NCI-H2196 (cell line): Measurements from ENCODE around the gene IL23R.

Source experiments
- DNase-seq: peaks from one replicate; lab custom pipeline; 2025; ENCODE audit not compliant: unreplicated experiment; lab: John Stamatoyannopoulos, UW

Gene IL23R

DNA sequence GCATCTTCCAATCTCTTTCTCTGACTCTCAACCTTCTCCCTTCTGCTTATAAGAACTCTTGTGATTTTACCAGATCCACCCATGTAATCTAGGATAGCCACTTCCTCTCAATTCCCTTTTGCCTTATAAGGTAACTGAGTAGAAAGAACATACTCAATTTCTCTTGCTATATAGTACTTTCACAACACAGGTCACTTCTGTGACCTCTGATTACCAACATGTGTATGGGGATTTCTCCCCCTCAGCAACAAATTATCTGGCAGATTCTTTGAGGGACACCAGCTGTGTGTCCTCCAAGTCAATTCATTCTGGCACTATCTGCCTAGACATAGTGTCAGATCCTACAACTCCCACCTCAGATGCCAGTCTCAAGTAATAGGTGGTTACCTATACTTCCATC lies 62.5 kb downstream of the IL23R start:
- DNase-seq = no peak

DNA sequence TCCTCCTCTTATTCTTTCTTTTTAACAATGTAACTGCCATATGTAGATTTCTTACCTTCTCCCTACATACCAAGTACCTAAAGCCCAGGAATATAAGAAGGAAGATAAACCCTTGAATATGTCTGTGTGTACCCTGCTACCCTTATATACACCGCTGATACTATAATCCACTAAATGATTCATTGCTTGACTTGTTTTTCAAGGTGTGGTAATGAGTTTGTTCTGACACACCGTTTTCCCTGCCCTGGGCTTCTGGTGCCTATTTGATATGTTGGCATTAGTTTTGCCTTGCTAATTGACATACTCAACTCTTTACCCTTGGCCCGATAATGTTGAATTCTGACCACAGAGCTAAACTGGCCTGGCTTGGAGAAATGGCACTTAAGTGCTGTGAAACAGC lies 64.3 kb downstream of the IL23R start:
- DNase-seq = no peak

DNA sequence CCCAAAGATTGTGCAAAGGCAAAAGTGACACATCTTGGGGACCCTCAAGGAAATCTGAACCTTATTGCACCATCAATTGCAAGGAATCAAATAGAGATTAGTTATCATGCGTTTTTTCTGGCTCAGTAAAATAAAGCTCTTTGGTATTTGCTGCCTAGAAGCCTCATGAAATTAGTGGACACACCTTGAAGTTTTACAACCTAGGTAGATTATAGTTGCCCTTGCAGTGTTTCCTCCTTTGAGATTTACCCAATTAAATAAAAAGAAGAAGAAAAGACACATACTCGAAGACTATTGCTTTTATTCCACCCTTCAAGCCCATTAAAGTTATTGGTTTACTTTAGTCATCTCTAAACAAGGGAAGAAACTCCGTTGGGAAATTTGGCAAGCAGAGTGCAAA lies 70.0 kb downstream of the IL23R start:
- DNase-seq = no peak

DNA sequence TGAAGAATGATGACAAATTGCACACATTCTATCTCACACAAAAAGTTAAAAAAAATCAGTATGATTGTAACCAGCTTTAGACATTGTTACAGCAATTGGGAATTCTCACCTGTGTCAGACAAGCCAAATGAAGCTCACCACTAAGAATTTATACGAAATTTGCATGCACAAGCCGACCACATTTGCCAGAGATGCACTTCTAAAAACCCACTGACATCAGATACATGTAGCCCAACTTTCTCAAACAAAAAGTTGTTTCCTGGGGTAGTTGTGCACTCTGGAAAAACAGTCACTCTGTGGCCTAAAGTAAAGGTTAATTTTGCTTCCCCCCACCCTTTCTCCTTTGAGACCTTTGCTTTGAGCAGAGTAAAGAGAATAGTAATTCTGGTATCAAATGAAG lies 73.5 kb downstream of the IL23R start:
- DNase-seq = no peak

DNA sequence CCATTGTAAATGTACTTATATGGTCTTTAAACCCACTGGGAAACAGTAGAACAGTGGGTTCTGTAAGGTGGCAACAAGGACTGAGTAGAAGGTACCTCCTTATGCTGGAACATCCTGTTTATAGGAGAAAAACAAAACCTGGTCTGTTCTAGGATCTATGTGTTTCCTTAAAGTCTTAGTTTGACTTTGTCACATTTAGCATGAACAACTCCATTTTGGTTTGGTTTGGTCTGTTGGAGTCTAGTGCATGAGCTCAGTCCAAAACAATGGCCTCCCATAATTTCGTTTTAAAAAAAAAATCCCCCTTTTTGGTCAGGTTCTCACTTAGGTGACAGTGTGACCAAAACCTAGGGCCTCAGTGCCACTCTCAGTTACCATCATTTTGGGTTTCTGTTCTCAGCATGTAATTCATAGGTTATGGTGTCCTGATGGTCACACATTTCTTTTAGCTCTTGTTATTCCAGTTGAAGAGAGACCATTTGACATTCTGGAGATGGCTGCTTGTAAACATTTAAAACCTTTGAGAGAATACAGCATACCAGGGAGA lies 75.0 kb downstream of the IL23R start:
- no peak for DNase-seq

DNA sequence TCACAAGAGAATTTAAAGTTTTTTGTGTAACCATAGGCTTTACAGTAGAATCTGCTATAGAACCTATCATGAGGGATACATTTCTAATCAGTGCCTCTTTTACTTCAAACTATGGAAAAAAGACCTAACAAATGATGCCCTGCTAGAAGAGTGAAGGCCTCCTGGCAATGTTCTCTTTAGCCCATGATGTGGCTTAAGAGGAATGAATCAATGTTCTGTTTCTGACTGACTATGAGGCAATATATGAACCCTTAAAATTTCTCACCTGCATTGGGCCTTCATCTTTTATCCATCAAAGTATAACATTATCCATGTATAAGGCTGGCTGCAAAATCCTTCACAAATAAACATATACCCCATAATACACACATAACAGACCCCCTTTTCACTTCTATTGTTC lies 75.8 kb downstream of the IL23R start:
- no peak for DNase-seq

DNA sequence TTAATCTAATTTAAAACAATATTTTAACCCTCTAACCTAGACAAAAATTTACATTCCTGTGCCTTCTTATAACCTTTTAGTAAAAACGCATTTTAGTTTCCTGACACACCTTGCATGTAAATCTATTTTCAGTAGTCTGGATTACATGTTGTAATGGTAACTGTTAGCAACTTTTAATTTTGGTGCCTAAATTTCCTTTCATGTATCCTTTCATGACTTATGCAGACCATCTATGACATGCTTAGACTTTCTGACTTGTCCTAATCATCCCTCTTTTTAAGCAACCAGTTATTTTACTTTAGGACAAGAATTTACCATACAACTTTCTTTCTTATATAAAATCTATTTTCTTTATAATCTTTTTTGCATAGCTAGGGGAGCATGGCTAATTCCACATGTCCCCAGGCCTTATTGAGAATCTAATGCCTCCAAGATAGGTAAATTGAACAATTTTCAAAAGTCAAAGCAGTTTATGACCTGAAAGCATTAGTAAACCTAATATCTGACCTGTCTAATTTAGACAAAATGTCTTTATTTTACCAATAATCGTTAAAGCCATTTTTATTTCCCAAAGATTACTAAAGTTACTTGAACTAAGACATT lies 83.9 kb downstream of the IL23R start:
- DNase-seq = no peak

DNA sequence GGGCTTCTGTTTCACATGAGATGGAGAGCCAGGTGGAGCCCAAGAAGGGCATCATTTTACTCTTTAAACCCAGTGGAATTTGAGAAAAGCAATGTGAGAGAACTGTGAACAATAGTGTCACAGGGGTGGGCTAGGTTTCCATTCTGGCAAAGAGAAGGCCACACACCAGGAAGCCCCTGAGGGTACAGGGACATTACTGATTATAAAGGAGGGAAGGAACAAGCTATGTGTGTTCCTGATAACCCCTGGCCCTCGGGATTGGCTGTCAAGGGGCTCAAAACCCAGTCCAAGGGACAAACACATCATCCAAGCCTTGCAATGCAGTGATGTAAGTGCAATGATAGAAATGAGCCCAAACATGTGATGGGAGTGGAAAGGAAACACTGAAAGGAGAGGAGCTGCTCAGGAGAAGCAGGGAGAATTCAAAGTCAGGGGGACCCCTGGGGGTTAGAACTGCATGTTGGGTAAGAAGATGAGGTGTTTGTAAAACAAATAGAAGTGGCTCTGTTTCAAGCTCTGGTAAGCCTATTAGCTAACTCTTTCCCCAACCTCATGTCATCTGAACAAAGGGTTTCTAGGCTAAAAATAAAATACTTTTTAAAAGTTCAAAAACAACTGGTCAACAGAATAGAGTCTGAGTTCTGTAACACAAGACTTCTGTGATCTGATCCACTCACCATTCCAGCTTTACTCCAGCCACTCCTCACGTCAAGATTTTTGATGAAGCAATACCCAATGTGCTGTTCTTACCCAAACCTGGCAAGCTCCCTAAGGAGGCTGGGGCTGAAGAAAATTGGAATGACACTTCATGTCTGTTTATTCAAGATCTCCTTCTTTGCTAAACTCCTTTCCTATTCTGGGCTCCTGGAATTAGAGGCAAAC lies 90.3 kb downstream of the IL23R start:
- DNase-seq = no peak

DNA sequence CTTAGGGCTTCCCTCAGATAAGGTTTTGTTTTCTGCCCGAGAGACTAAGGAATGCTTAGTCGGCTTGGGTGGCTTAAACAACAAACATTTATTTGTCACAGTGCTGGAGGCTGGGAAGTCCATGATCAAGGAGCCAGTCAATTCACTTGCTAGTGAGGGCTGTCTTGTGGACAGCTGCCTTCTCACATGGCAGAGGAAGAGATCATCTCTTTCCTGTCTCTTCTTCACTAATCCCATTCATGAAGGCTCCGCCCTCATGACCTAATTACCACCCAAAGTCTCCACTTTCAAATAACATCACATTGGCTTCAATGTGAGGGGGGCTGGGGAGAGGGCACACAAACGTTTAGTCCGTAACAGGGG lies 90.9 kb downstream of the IL23R start:
- DNase-seq = no peak

DNA sequence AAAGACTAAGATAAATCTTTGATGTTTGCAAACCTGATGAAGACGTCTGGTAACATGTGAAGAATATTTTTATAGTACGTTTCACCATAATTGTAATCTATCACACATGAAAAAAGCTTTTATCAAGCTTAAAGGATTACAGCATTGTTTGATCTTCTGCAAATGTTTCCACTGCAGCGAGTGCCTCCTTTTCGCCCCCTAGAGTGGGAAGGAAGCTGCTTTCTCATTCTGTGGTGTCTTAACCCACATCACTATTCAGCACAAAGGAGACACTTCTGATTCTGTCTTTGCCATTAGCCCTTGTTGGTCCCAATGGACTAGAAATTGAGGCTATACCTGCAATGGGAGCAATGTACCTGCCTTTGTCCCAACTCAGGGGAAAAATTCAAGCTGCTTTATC lies 95.4 kb downstream of the IL23R start:
- no peak for DNase-seq

DNA sequence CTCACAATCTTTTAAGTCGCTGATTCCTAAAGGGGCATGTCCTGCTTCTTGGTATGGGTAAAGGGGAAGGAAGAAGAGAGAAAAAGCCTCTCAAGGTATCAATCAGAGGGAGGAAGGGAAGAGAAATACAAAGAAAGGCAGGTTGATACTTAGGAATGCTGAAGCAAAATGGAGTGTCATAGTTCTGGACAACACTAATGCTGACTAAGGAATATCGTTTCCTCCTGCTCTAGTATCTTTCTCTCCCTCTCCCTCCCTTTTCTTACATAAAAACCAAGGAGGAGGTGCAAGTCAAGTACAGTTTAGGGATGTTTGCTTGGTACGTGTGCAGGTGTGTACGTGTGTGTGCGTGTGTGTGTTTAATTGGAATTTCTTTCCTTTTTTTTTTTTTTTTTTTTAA lies 96.5 kb downstream of the IL23R start:
- no peak for DNase-seq

DNA sequence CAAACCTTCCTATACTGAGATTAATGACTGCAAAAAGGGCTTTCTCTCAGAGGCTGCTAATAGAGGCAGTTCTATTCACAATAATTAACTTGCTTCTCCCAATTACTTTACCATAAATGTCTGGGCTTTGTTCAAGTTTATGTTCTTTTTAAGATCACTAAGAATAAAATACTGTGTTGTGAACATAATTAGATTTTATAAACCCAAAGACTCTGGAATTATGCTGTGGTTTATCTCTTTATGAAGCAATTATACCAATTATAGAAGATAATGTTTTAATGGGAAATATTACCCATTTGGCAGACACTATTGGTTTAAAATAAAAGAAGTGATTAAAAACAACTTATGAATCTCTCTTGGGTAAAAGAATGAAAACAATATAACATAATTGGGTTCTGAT lies 97.9 kb downstream of the IL23R start:
- no peak for DNase-seq

DNA sequence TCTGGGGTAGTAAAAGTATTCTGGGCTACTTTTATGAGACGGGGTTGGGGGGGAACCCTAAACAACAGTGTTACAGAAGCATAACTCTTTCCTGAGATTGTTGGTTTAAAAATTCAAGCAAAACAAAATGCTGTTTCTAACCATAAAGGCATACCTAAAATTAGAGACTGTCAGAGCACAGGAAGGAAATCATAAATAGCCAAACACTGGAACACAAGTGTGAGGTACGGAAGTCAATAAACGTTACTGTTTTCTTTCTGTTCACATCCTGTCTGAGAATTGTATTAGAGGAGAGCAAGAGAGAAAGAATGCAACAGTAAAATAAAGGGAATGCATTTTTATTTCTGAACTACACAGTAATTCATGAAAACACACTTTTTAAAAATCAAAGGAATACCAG lies 98.6 kb downstream of the IL23R start:
- DNase-seq = no peak

DNA sequence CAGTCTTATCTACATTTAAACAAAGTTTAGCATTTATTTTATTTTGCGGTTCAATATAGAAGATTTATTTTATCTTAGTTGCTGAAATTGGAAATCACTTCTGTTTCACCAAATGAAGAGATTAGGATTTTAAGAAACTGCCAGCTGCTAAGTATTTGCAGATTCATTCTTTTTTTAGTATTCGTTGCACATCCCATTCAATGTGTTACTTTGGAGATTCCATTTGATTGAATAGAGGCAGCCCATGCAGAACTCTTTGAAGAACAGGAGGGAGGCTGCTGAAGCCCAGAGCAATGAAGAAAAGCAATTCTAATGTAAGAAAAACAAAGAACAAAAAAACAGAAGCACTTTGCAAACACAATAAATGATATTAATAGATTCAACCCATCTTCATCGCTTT lies 102.8 kb downstream of the IL23R start:
- no peak for DNase-seq

DNA sequence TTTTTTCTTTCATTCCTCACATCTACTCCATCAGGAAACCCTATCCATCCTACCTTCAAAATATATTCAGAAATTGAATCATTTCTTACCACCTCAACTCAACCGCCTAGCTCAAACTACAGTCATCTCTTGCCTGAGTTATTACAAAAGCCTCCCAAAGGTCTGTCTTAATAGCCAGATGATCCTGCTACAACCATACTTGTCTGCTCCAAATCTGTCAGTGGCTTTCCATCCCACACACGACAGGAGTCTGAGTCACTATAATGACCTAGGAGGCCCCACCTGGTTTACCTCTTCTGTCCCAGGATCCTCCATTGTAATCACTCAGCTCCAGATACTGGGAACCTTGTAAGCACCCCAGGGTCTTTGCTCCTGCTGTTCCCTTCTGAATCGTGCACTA lies 104.3 kb downstream of the IL23R start:
- no peak for DNase-seq

DNA sequence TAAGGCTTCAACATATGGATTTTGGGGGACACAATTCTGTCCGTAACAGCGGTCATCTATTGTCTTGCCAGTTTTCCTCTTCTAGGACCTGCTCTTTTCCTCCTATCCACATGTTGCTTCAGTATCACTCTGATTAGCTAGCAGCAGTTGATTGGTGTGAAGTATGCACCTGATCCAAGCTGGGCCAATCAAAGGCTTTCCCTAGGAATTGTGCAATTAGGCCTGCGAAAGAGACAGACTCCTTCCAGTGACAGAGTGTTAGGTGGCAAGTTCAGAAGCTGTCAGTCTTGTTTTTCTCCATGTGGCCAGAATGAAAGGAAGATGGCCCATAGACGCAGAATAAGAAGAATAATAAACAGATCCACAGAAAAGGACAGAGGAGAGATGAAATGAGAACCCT lies 107.3 kb downstream of the IL23R start:
- DNase-seq = no peak

DNA sequence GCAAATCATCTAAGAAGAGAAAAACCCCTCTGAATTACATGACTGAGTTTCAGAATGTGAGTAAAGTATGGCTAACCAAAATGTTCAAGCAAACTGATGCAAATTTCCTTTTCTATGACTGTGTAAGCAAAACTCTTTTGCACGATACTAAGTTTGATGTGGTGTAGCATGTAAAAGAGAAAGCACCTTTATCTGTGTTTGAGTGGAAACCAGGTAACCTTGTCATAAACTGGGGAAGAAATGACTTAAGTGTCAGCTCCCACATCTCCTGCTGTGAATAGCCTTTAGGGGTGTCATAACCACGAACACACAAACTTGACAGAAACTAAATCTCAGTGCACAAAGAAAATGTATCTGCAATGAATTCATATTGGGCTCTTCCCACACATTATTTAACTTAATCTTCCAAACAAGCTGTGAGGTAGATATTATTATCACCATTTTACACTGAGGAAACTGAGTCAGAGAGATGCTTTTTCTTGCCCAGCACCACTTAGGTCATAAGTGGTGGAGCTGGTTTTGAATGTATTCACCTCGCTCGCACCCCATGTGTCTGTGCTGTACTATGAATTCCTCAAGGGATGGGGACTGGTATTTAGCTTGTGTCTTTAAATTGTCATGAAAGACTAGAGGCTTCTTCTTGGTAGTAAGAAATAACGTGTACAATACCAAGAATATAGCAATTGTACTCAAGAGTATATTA lies 108.5 kb downstream of the IL23R start:
- no peak for DNase-seq

DNA sequence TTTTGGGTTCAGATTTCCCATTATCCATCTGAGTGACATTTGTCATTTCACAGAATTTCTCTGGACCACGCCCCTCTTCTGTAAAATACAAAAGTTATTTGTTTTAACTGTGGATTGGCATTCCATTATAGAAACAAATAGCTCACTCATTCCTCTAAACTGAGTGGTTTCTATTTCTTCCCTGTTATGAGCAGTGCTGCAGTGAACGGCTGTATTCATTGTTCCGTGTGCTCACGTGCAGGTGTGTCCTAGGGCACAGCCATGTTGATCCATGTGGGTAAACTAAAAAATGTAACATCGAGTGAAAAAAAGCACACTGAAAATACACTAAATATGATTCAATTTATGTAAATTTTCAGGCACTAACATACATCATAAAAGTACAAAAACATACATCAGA lies 114.4 kb downstream of the IL23R start:
- DNase-seq = no peak

DNA sequence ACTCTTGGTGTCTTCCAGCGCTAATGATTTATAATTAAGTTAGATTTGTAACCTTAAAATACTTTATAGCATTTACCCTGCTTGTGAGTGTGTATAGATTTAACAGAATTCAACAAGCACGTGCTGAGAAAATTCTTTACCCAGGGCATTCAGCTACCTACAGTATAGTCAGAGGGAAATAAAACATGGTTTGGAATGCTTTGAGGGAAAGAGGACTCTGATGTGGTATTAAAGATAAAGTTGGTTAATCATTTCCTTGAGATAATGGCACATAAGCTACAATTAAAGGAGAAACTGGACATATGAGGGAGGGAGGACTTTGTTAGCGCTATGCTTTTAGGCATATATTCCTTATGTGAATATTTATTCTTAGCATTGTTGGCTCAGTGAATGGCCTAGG lies 115.0 kb downstream of the IL23R start:
- no peak for DNase-seq

DNA sequence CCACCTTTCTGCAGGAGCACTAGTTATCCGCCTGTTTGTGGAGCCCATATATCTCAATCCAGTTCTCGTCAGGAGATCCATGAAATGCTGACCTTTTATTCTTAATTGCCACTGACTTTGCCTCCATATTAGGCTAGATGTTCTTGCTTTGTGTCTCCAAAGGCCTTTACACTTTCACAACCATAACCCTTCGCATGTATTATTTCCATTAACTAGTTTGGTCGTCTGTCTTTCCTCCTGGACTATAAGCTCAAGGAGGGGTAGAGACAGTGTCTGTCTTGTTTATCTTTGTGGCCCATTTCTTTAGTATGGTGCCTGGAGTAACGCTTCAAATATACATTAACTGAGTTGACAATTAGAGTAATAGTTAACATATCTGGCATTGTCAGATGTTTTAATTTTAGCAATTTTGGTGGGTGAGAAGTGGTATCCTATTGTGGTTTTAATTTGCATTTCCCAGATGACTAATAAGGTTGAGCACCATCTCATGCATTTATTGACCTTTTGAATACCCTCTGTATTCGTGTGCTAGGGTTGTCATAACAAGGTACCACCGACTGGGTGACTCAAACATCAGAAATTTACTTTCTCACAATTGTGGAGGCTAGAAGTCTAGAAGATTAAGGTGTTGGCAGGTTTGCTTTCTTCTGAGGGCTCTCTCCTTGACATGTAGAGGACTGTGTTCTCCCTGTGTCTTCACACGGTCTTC lies 119.7 kb downstream of the IL23R start:
- no peak for DNase-seq

DNA sequence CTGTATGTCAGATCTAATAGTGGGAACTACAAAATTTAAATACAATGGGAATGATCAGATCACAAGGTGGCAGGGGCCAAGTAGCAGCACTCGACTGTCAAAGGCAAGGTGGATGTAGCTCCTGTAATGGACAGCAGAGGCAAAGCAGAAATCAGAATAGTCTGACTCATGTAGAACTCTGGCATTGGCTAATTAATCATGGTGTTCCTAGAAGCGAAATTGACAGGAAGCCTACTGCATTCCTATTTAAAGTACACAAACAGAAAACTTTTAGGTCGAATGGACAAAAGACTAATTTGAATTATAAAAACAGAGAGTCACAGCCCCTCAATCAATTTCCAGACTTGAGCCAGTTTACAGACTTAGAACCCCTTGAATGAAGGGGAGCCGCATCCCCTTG lies 124.0 kb downstream of the IL23R start:
- DNase-seq = no peak
